Tibial artery (tissue), 4 donors: ENCODE results near the gene LY6G5B.
A peak's percentile ranks its signal among the peaks of the same experiment; 100 is the strongest.

Experiments used
- DNase-seq, 2 donors: peaks; one replicate each; pipeline ENCODE4 v3.0.0-alpha.2; 2019
- H3K27ac ChIP-seq, 2 donors: fragments of 200-600 bp; sonication (generic) in 1 of 2; 1 replicate in 1 of 2; 2 replicates in 1 of 2; pipeline ENCODE4 v1.5.1; 2018 to 2019; ENCODE audit warnings: mild to moderate bottlenecking in 1 of 2
- H3K27me3 ChIP-seq, 2 donors: fragments of 200-600 bp; sonication (generic) in 1 of 2; one replicate each; pipeline versions ENCODE4 v1.5.1 to v1.6.0; 2016 to 2019
- H3K36me3 ChIP-seq, 3 donors: fragments of 200-600 bp; sonication (generic) in 2 of 3; one replicate each; pipeline ENCODE4 v1.5.1; 2016 to 2019; ENCODE audit warnings: mild to moderate bottlenecking in 2 of 3
- H3K4me1 ChIP-seq, 4 donors: fragments of 200-600 bp; sonication (generic) in 2 of 4; 1 replicate in 3 of 4; 2 replicates in 1 of 4; pipeline ENCODE4 v1.5.1; 2016 to 2019
- H3K4me3 ChIP-seq, 2 donors: fragments of 200-600 bp; sonication (generic) in 1 of 2; 1 replicate in 1 of 2; 2 replicates in 1 of 2; pipeline ENCODE4 v1.5.1; 2018 to 2019; ENCODE audit warnings: mild to moderate bottlenecking in 2 of 2
- H3K9me3 ChIP-seq, 3 donors: fragments of 200-600 bp; sonication (generic) in 1 of 3; one replicate each; pipeline ENCODE4 v1.5.1; 2016 to 2019
- intact Hi-C: fragments of 100-400 bp; cut with DNase I; formaldehyde crosslinking; loops from one replicate; pipeline ENCODE4 v1.15.0; 2023; ENCODE audit warnings: low total_unique reads
- TF ChIP-seq, protein P1 (sequence below), 2 experiments: fragments of 200-600 bp in 1 of 2; fragments of 450-650 bp in 1 of 2; IDR thresholded peaks; one replicate each; pipeline ENCODE4 v1.5.1; 2017 to 2019; ENCODE audit warnings: antibody characterized with exemption in 2 of 2, mild to moderate bottlenecking in 1 of 2, moderate library complexity in 1 of 2

LY6G5B gene

DNA sequence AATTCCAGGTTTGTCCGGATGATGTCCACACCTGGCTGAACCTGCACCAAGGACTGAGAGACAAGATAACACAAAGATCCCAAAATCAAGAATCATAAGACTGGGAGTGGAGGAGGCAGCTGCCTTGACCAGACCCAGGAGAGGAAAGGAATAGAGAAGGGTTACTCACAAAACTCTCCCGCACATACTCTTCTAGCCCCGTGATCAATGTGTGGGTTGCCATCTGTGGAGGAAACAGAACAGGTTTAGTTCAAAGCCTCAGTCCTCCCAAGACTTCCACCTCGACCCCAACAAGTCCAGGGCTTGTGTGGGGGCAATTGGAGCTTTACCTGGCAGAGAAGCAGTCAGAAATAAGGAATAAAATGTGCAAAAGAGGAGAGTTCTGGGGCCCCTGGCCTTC lies 28.4 kb upstream of the LY6G5B start:
- no peaks in the 10 kb centered on the region for H3K4me1 ChIP-seq
- intact Hi-C loops: loop anchor here (5.0 kb wide), 1 partner anchor 966 kb away; no protein-coding TSS in a partner anchor
- TF ChIP-seq, protein P1, sequence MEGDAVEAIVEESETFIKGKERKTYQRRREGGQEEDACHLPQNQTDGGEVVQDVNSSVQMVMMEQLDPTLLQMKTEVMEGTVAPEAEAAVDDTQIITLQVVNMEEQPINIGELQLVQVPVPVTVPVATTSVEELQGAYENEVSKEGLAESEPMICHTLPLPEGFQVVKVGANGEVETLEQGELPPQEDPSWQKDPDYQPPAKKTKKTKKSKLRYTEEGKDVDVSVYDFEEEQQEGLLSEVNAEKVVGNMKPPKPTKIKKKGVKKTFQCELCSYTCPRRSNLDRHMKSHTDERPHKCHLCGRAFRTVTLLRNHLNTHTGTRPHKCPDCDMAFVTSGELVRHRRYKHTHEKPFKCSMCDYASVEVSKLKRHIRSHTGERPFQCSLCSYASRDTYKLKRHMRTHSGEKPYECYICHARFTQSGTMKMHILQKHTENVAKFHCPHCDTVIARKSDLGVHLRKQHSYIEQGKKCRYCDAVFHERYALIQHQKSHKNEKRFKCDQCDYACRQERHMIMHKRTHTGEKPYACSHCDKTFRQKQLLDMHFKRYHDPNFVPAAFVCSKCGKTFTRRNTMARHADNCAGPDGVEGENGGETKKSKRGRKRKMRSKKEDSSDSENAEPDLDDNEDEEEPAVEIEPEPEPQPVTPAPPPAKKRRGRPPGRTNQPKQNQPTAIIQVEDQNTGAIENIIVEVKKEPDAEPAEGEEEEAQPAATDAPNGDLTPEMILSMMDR (IDR thresholded peaks at IDR 0.05): no peak
- no peak overlapping the region for H3K27ac ChIP-seq
- DNase-seq: no peak
- peaks cover 84 to 100% (median 98%) of the 10 kb centered on the region in 3 donors for H3K36me3 ChIP-seq
- no peaks in the 10 kb centered on the region for H3K27me3 ChIP-seq
- no peak overlapping the region for H3K4me3 ChIP-seq
- H3K9me3 ChIP-seq: no peaks in the 10 kb centered on the region

DNA sequence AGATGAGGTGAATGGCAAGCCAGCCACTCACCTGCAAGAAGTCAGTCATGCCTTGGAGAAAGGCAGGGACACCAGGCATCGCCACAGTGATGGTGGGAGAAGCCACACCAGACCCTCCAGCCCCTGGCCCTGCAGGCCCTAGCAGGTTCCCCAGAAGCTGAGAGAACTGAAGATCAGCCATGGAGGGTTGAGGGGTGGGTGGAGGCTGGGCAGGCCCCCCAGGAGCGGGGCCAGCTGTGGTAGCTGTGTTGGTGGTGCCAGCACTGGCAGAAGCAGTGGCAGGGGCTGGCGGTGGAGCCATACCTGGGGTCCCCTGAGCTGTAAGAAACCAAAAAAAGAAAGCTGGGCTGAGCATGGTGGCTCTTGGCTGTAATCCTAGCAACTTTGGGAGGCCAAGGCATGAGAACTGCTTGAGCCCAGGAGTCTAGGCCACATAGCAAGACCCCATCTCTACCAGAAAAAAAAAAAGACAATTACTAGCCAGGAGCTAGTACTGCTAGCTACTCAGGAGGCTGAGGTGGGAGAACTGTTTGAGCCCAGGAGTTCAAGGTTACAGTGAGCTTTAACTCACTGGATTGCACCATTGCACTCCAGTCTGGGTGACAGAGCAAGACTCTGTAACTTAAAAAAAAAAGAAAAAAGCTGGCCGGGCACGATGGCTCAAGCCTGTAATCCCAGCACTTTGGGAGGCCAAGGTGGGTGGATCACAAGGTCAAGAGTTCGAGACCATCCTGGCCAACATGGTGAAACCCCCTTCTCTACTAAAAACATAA lies 26.8 kb upstream of the LY6G5B start:
- TF ChIP-seq, protein P1 (IDR thresholded peaks at IDR 0.05): no peak
- Histone ChIP-seq H3K4me3 (no peak overlapping the region), H3K36me3 (peaks cover 83 to 100% (median 97%) of the 10 kb centered on the region in 3 donors), H3K4me1 (no peaks in the 10 kb centered on the region), H3K27ac (no peak overlapping the region), H3K27me3 (no peaks in the 10 kb centered on the region), H3K9me3 (no peaks in the 10 kb centered on the region)
- no peak for DNase-seq
- intact Hi-C loops: loop anchor here (5.0 kb wide), 1 partner anchor 964 kb away; no protein-coding TSS in a partner anchor

DNA sequence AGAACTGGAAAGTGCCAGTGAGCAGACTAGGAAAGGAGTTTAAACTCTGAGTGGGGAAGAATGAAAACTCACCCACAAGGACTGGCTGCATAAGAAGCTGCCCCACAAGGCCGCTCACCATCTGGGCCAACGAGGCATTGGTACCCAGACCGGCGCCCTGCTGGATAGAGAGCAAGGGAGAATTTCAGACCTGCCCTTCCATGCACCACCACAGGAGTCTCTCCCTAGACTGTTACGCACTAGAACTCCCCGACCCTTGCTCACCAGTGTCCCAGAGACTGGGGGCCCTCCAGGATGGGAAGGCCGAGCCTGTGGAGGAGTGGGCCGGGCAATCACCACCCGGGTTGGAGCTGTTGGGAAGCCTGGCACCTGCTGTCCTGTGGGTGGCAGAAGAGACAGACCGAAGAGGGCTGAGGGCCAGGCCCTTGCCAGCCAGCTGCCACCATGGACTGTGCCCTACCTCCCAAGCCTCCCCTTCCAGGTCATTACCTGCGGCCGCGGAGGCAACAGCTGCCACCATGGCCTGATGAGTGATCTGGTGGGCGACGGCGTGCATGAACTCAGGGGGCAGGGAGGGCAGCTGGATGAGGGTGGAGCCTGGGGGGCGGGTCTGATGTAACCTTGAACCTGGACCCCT lies 25.8 kb upstream of the LY6G5B start:
- Histone ChIP-seq H3K27me3 (no peaks in the 10 kb centered on the region), H3K27ac (no peak overlapping the region), H3K9me3 (no peaks in the 10 kb centered on the region), H3K4me3 (no peak overlapping the region), H3K4me1 (no peaks in the 10 kb centered on the region), H3K36me3 (peaks cover 88 to 100% (median 99%) of the 10 kb centered on the region in 3 donors)
- no peak for DNase-seq
- intact Hi-C loops: loop anchor here (5.0 kb wide), 1 partner anchor 963 kb away; no protein-coding TSS in a partner anchor
- TF ChIP-seq, protein P1 (IDR thresholded peaks at IDR 0.05): no peak

DNA sequence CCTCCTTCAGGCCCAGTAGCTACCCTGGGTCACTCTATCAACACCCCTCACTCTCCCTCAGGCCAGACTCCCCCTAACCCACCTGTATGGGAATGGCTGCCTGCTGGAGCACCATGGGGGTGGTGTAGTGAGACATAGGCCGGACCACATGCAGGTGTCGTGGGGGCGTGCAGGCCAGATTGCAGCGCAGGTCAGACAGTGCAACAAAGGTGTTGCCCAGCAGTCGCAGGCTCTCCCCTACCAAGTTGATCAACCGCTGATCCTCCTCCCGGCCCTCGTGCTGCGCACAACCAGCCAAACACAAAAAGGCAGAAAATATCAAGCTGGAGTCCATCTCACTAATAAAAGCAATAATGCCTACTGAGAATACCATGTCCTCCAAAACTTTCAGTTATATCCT lies 24.5 kb upstream of the LY6G5B start:
- no peak overlapping the region for H3K4me3 ChIP-seq
- DNase-seq: no peak
- H3K27ac ChIP-seq: no peak overlapping the region
- H3K36me3 ChIP-seq: peaks cover 90 to 100% (median 91%) of the 10 kb centered on the region in 3 donors
- TF ChIP-seq, protein P1 (IDR thresholded peaks at IDR 0.05): no peak
- H3K4me1 ChIP-seq: peaks cover 0 to 2% (median 1%) of the 10 kb centered on the region in 4 donors
- intact Hi-C loops: no loop called here
- no peaks in the 10 kb centered on the region for H3K9me3 ChIP-seq
- H3K27me3 ChIP-seq: no peaks in the 10 kb centered on the region

DNA sequence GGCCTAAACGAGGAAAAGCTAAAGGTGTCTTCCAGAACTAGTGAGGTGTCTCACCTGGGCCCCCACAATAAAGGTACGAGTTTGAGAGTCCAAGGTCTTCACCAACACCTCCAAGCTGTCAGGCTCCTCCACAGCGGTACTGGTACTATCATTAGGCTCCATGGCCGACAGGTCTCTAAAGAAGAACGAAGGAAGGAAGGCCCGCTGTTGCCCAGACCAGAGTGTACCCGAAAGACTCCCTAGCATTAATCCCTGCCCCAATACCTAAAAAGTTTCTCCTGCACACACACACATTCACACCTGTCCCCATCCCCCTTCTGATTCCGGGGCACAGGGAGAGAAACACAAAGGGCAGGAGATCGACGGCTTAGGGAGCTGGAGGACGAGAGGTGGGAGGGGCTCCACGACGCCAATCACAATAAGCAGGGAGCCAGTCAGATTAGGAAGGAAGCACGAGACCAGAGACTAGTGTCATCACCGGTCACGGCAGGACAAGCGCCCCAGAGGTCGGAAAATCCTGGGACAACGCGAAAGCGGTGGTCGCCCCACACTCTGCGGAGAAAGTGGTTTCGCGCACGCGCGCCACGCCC lies 18.1 kb upstream of the LY6G5B start:
- H3K27ac ChIP-seq: peak overlapping the region; percentile 95 to 98
- peaks cover 0 to 33% (median 21%) of the 10 kb centered on the region in 4 donors for H3K4me1 ChIP-seq
- intact Hi-C loops: no loop called here
- H3K36me3 ChIP-seq: peaks cover 28 to 57% (median 29%) of the 10 kb centered on the region in 3 donors
- peak overlapping the region; percentile 78 to 85 for H3K4me3 ChIP-seq
- peak; percentile 84 to 91 for DNase-seq
- TF ChIP-seq, protein P1 (IDR thresholded peaks at IDR 0.05): no peak
- H3K9me3 ChIP-seq: no peaks in the 10 kb centered on the region
- H3K27me3 ChIP-seq: no peaks in the 10 kb centered on the region
